Skeletal muscle satellite cell (primary cell): ENCODE data around the gene LPCAT3.
"Not testable (repeated sequence)": the region's sequence is repeated elsewhere in the genome, so short reads cannot be mapped to it uniquely, and the experiment has no call there.

Source experiments
- H3K27me3 ChIP-seq: 2 replicates; pipeline ENCODE4 v1.7.0; 2013; ENCODE audit warnings: low read length; ENCODE audit not compliant: control insufficient read depth, insufficient read depth
- H3K36me3 ChIP-seq: 2 replicates; pipeline ENCODE4 v1.7.0; 2013; ENCODE audit warnings: mild to moderate bottlenecking, control low read depth, low read length; ENCODE audit not compliant: insufficient read depth
- H3K4me1 ChIP-seq: 2 replicates; pipeline ENCODE4 v1.7.0; 2013; ENCODE audit warnings: low read length; ENCODE audit not compliant: control insufficient read depth, insufficient read depth
- H3K4me2 ChIP-seq: 2 replicates; pipeline ENCODE4 v1.7.0; 2013; ENCODE audit warnings: mild to moderate bottlenecking, low read length
- H3K4me3 ChIP-seq: 2 replicates; pipeline ENCODE4 v1.7.0; 2013; ENCODE audit warnings: low read length
- H3K9ac ChIP-seq: 2 replicates; pipeline ENCODE4 v1.7.0; 2013; ENCODE audit warnings: mild to moderate bottlenecking, low read depth, low read length, moderate library complexity
- H3K9me3 ChIP-seq: replicated peaks from 2 replicates; pipeline ENCODE4 v1.7.0; 2013; ENCODE audit warnings: mild to moderate bottlenecking, control low read depth, low read length

The LPCAT3 gene

GRCh38 chr12:7055736-7056135 lies 37.5 kb upstream of the LPCAT3 start:
- peaks cover 39% of the 10 kb centered on the region for H3K27me3 ChIP-seq
- H3K4me1 ChIP-seq, H3K9ac ChIP-seq, H3K4me3 ChIP-seq, H3K9me3 ChIP-seq, H3K36me3 ChIP-seq, H3K4me2 ChIP-seq: not testable (repeated sequence)

DNA sequence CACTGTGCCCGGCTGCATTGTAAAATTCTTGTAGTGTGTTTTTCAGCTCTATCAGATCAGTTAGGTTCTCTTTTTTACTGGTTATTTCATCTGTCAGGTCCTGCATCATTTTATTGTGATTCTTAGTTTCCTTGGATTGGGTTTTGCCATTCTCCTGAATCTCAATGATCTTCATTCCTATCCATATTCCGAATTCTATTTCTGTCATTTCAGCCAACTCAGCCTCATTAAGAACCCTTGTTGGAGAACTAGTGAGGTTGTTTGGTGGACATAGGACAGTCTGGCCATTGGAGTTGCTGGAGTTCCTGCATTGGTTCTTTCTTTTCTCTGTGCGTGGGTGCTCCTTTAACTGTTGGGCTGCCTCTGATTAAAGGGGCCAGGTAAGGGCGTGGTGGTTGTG lies 36.6 kb upstream of the LPCAT3 start:
- H3K9me3 ChIP-seq, result no peaks in the 10 kb centered on the region
- no peak overlapping the region for H3K4me3 ChIP-seq
- H3K4me2 ChIP-seq, result no peak overlapping the region
- no peak overlapping the region for H3K9ac ChIP-seq
- H3K36me3 ChIP-seq, result no peaks in the 10 kb centered on the region
- peaks cover 43% of the 10 kb centered on the region for H3K27me3 ChIP-seq
- peaks cover under 1% of the 10 kb centered on the region for H3K4me1 ChIP-seq

GRCh38 chr12:7049973-7050372 lies 31.7 kb upstream of the LPCAT3 start:
- H3K36me3 ChIP-seq, H3K4me2 ChIP-seq, H3K9ac ChIP-seq, H3K9me3 ChIP-seq, H3K4me1 ChIP-seq, H3K4me3 ChIP-seq: not testable (repeated sequence)
- peaks cover 35% of the 10 kb centered on the region for H3K27me3 ChIP-seq

GRCh38 chr12:7049445-7049951 lies 31.2 kb upstream of the LPCAT3 start:
- peaks cover 33% of the 10 kb centered on the region for H3K27me3 ChIP-seq
- not testable (repeated sequence) for H3K4me3 ChIP-seq, H3K4me2 ChIP-seq, H3K36me3 ChIP-seq, H3K4me1 ChIP-seq, H3K9me3 ChIP-seq, H3K9ac ChIP-seq

DNA sequence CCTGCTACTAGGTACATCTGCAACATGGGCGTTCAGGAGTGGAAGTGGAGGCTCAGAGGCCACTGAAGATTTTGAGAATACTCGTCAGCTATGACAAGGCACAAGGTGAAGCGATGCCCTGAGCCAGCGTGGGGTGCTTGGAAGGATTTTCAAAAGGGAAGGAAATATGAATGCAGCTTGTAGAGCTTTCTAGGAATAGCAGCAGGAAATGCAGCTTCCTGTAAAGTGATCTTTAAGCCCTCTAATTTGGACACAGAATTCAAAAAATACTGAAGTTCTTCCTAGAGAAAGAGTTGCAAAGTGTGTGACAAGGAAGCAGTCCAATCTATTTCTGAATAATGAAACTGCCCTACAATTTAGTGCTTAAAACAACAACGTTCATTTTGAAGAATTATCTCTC lies 29.0 kb upstream of the LPCAT3 start:
- no peaks in the 10 kb centered on the region for H3K9me3 ChIP-seq
- H3K27me3 ChIP-seq, result peaks cover 20% of the 10 kb centered on the region
- H3K4me2 ChIP-seq, result no peak overlapping the region
- no peaks in the 10 kb centered on the region for H3K36me3 ChIP-seq
- no peak overlapping the region for H3K9ac ChIP-seq
- H3K4me3 ChIP-seq, result no peak overlapping the region
- no peaks in the 10 kb centered on the region for H3K4me1 ChIP-seq

DNA sequence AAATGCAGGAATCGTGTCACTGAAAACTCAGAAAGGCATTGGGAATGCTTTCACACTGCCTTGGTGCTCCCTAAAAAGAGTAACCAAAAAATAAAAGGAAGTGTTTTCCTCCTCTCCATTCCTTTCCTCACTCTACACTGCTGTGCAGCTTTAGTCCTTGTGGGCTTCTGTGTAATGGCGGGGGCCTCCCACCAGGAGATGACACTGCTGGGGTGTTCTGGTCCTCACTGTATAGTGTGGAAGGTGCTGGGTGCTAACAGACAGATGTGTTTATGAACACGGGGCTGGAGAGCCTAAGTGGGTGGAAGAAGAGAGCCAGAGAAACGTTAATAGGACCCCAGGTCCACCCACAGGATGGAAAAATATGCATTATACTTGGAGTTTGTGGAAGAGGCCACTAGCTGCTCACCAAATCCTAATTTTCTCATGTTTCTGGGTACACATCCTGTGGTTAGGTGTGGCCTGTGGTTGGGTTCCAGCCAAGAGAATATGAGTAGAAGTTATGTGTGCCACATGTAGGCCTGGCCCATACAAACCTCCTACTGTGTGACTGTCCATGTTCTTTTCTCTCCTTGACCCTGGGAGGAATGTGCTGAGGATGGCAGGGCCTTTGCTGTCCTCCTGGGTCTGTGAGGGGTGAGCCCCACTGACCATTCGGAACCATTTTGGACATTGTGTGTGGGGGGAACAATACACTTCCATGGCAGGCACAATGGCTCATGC lies 28.3 kb upstream of the LPCAT3 start:
- Histone ChIP-seq H3K9ac (no peak overlapping the region), H3K36me3 (no peaks in the 10 kb centered on the region), H3K9me3 (no peaks in the 10 kb centered on the region), H3K4me3 (no peak overlapping the region), H3K27me3 (peaks cover 15% of the 10 kb centered on the region), H3K4me1 (no peaks in the 10 kb centered on the region), H3K4me2 (no peak overlapping the region)

- Histone ChIP-seq H3K4me1 (no peaks in the 10 kb centered on the region), H3K9ac (no peak overlapping the region), H3K4me3 (no peak overlapping the region), H3K27me3 (peaks cover 15% of the 10 kb centered on the region), H3K9me3 (no peaks in the 10 kb centered on the region), H3K36me3 (no peaks in the 10 kb centered on the region), H3K4me2 (no peak overlapping the region)
Measured at GRCh38 chr12:7045913-7046312, 27.6 kb upstream of the LPCAT3 start.

GRCh38 chr12:7042842-7043241 lies 24.6 kb upstream of the LPCAT3 start:
- Histone ChIP-seq H3K9me3 (no peaks in the 10 kb centered on the region), H3K4me1 (no peaks in the 10 kb centered on the region), H3K36me3 (no peaks in the 10 kb centered on the region), H3K4me2 (no peak overlapping the region), H3K4me3 (no peak overlapping the region), H3K9ac (no peak overlapping the region), H3K27me3 (peaks cover 8% of the 10 kb centered on the region)

GRCh38 chr12:7039403-7039802 lies 21.1 kb upstream of the LPCAT3 start:
- no peaks in the 10 kb centered on the region for H3K4me1 ChIP-seq
- H3K4me3 ChIP-seq, result no peak overlapping the region
- no peak overlapping the region for H3K9ac ChIP-seq
- no peaks in the 10 kb centered on the region for H3K9me3 ChIP-seq
- H3K27me3 ChIP-seq, result peaks cover 18% of the 10 kb centered on the region
- no peak overlapping the region for H3K4me2 ChIP-seq
- H3K36me3 ChIP-seq, result no peaks in the 10 kb centered on the region

GRCh38 chr12:7038591-7038990 lies 20.3 kb upstream of the LPCAT3 start:
- no peak overlapping the region for H3K4me3 ChIP-seq
- no peak overlapping the region for H3K9ac ChIP-seq
- H3K27me3 ChIP-seq, result peaks cover 25% of the 10 kb centered on the region
- H3K9me3 ChIP-seq, result no peaks in the 10 kb centered on the region
- no peak overlapping the region for H3K4me2 ChIP-seq
- no peaks in the 10 kb centered on the region for H3K36me3 ChIP-seq
- H3K4me1 ChIP-seq, result no peaks in the 10 kb centered on the region

GRCh38 chr12:7037411-7037810 lies 19.1 kb upstream of the LPCAT3 start:
- H3K9ac ChIP-seq, H3K4me3 ChIP-seq, H3K4me2 ChIP-seq, H3K4me1 ChIP-seq, H3K9me3 ChIP-seq, H3K36me3 ChIP-seq: not testable (repeated sequence)
- H3K27me3 ChIP-seq, result peaks cover 26% of the 10 kb centered on the region

DNA sequence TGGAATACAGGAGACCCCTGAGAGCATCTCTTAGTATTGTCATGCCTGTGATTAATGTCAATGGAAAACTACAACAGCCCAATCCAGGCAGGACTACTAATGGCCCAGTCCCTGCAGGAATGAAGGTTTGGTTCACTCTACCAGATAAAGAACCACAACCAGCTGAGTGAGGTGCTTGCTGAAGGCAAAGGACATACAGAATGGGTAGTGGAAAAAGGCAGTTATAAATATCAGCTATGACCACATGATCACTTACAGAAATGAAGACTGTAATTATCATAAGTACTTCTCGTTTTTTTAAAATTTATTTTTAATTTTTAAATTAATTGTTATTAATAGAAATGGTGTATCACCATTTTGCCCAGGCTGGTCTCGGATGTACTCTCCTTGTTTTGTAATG lies 17.2 kb upstream of the LPCAT3 start:
- Histone ChIP-seq H3K4me3 (no peak overlapping the region), H3K4me1 (no peaks in the 10 kb centered on the region), H3K9me3 (no peaks in the 10 kb centered on the region), H3K9ac (no peak overlapping the region), H3K27me3 (peaks cover 19% of the 10 kb centered on the region), H3K36me3 (no peaks in the 10 kb centered on the region), H3K4me2 (no peak overlapping the region)
